Spleen (tissue), 11 donors: Measurements from ENCODE around the gene CD9. TPM values are rescaled to one million over a fixed set of nuclear protein-coding genes. Genes with fewer than 3 reads are reported as not detected.

Source experiments
- DNase-seq: peaks from one replicate; pipeline ENCODE4 v3.0.0-alpha.2; 2020
- H3K27ac ChIP-seq, 8 donors: fragments of 200-600 bp; sonication (generic) in 7 of 8; 1 replicate in 4 of 8; 2 replicates in 4 of 8; pipeline versions ENCODE4 v1.5.0 to v1.8.0; 2016 to 2021; ENCODE audit warnings: inconsistent platforms in 4 of 8, mild to moderate bottlenecking in 4 of 8, moderate library complexity in 1 of 8
- H3K27me3 ChIP-seq, 7 donors: fragments of 200-600 bp; sonication (generic) in 6 of 7; replicated peaks in 1 of 7; 1 replicate in 4 of 7; 2 replicates in 3 of 7; pipeline versions ENCODE4 v1.5.0 to v1.8.0; 2016 to 2021; ENCODE audit warnings: inconsistent platforms in 3 of 7, mild to moderate bottlenecking in 1 of 7
- H3K36me3 ChIP-seq, 6 donors: fragments of 200-600 bp; sonication (generic) in 5 of 6; 1 replicate in 4 of 6; 2 replicates in 2 of 6; pipeline versions ENCODE4 v1.5.0 to v1.8.0; 2016 to 2021; ENCODE audit warnings: inconsistent platforms in 2 of 6
- H3K4me1 ChIP-seq, 6 donors: fragments of 200-600 bp; sonication (generic) in 5 of 6; 1 replicate in 3 of 6; 2 replicates in 3 of 6; pipeline versions ENCODE4 v1.5.0 to v1.8.0; 2016 to 2021; ENCODE audit warnings: inconsistent platforms in 3 of 6
- H3K4me3 ChIP-seq, 8 donors: fragments of 200-600 bp; sonication (generic) in 7 of 8; 1 replicate in 4 of 8; 2 replicates in 4 of 8; pipeline versions ENCODE4 v1.5.0 to v1.8.0; 2016 to 2021; ENCODE audit warnings: inconsistent platforms in 4 of 8, mild to moderate bottlenecking in 4 of 8, moderate library complexity in 2 of 8
- H3K9me3 ChIP-seq, 8 donors: fragments of 200-600 bp; sonication (generic) in 7 of 8; 1 replicate in 4 of 8; 2 replicates in 4 of 8; pipeline versions ENCODE4 v1.5.0 to v1.8.0; 2016 to 2021; ENCODE audit warnings: inconsistent platforms in 4 of 8
- POLR2A ChIP-seq, 3 donors: fragments of 450-650 bp; IDR thresholded peaks; one replicate each; pipeline ENCODE4 v1.5.1; 2017; ENCODE audit warnings: antibody characterized with exemption in 3 of 3, mild to moderate bottlenecking in 1 of 3
- POLR2AphosphoS5 ChIP-seq, 3 donors: sonication (generic); formaldehyde crosslinking; IDR thresholded peaks; one replicate each; pipeline ENCODE4 v1.5.1; 2017; ENCODE audit warnings: antibody characterized with exemption in 3 of 3
- WGBS, 5 donors: extraction: QIAGEN DNeasy Blood & Tissue Kit in 3 of 5; methylation state at CpG; one replicate each; pipeline versions ENCODE4 v1.1.5 to v1.1.7; 2013 to 2018; 5-methylcytosine and 5-hydroxymethylcytosine counted together
- intact Hi-C: fragments of 100-400 bp; cut with DNase I; formaldehyde crosslinking; loops from one replicate; pipeline ENCODE4 v1.15.0; 2023; ENCODE audit warnings: low total_unique reads
- polyA plus RNA-seq, 3 donors: library from polyadenylated mRNA; stranded (reverse); fragments of 200-250 nt; gene quantifications; one replicate each; pipeline ENCODE4 v1.2.1, GENCODE V29; 2013
- total RNA-seq, 7 donors: library from RNA; depleted of rRNA in 3 of 7; stranded (reverse); fragments of >200 nt in 3 of 7; fragmentation: NEBNext Ultra II Directional in 4 of 7; extraction: Animal tissue kit (Norgen Biotek cat#: 25700) in 4 of 7; gene quantifications; one replicate each; pipeline versions ENCODE4 v1.1.0 to v1.2.1, GENCODE V29; 2016 to 2021
- TF ChIP-seq, protein P1 (sequence below), 11 experiments: fragments of 200-600 bp in 7 of 11; fragments of 450-650 bp in 4 of 11; sonication (generic) in 4 of 11; IDR thresholded peaks in 8 of 11; conservative IDR thresholded peaks in 3 of 11; 1 replicate in 7 of 11; 2 replicates in 4 of 11; pipeline versions ENCODE4 v1.4.0 to v1.8.0; 2016 to 2021; ENCODE audit warnings: antibody characterized with exemption in 11 of 11, inconsistent platforms in 4 of 11, mild to moderate bottlenecking in 1 of 11
- donor health status: healthy with polysubstance abuse.
- donor health status: DM: no; HTN: no; CAD: no; lungs with moderate emphysema.
- donor health status: DM: no; HTN: no; CAD: no.
- donor health status: Bipolar disorder and iron deficiency.
- donor health status: healthy.
- donor health status: DM: no; HTN: no; CAD: no.
- donor health status: DM: yes; HTN: yes; CAD: no.

The CD9 gene
- total and polyA plus RNA-seq, 10 donors: 16.2 to 113 (median 68.9) TPM

GRCh38 chr12:6230321-6231110, 30.3 kb downstream of the CD9 start:
- intact Hi-C loops: no loop called here

DNA sequence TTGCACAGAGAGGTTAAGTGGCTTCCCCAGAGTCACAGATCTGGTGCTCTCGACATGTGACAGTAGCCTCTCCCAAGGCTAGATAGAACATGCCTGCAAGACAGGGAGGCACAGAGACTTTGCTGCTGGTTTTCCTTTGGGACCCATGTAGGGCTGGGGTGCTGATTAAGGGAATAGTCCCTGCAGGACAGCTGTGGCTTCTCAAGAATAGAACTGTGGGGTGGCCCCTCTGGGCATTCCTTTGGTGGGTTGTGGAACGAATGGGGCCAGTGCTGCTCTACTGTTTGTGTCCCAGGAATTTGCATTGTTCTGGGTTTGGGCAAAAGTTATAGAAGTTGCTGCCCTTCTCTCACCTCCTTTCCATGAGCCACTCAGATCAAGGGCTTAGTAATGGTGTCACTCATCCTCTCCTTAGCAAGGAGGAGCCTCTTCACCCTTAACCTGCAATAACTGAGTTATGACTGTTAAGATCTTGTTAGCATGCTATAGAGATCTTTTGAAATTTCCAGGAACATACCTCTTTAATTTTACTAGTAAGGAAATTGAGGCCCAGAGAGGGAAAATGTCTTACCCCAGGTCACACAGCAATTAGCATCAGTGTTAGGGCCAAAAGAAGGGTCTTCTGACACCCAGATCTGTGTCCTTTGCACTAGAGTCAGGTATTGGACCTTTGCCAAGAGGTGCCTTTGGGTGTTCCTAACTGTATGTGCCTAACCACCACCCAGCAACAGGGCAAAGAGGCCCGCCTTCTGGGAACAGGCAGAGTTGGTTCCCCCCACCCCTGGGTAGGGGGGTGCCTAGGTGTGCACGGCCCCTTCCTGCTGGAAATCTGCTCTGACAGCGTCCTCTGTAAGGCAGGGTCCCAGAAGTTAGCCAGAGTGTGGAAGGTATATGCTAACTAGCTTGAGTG, 31.4 kb downstream of the CD9 start:
- Histone ChIP-seq H3K36me3 (peaks cover 0 to 66% (median 0%) of the 10 kb centered on the region in 6 donors), H3K4me1 (peaks cover 0 to 82% (median 46%) of the 10 kb centered on the region in 6 donors), H3K9me3 (no peaks in the 10 kb centered on the region), H3K27ac (peak overlapping the region in 6 of 8 donors; percentile 7 to 85 (median 68)), H3K27me3 (no peaks in the 10 kb centered on the region), H3K4me3 (no peak overlapping the region)
- no peak for TF ChIP-seq POLR2A (IDR thresholded peaks at IDR 0.05)
- TF ChIP-seq POLR2AphosphoS5 (IDR thresholded peaks at IDR 0.05): no peak
- TF ChIP-seq, protein P1, sequence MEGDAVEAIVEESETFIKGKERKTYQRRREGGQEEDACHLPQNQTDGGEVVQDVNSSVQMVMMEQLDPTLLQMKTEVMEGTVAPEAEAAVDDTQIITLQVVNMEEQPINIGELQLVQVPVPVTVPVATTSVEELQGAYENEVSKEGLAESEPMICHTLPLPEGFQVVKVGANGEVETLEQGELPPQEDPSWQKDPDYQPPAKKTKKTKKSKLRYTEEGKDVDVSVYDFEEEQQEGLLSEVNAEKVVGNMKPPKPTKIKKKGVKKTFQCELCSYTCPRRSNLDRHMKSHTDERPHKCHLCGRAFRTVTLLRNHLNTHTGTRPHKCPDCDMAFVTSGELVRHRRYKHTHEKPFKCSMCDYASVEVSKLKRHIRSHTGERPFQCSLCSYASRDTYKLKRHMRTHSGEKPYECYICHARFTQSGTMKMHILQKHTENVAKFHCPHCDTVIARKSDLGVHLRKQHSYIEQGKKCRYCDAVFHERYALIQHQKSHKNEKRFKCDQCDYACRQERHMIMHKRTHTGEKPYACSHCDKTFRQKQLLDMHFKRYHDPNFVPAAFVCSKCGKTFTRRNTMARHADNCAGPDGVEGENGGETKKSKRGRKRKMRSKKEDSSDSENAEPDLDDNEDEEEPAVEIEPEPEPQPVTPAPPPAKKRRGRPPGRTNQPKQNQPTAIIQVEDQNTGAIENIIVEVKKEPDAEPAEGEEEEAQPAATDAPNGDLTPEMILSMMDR (IDR thresholded peaks at IDR 0.05 in 8 of 11, conservative IDR thresholded peaks at IDR 0.05 in 3 of 11): no peak
- intact Hi-C loops: no loop called here
- DNase-seq: no peak
- WGBS, 5 donors: 76 to 90% (median 78%) methylated on average over 5 of the region's 5 CpGs

More at GRCh38 chr12:6230321-6231110, 30.3 kb downstream of the CD9 start:
- Histone ChIP-seq H3K27ac (peak overlapping the region in 7 of 8 donors; percentile 51 to 85 (median 55)), H3K9me3 (no peaks in the 10 kb centered on the region), H3K36me3 (peaks cover 0 to 67% (median 0%) of the 10 kb centered on the region in 6 donors), H3K4me1 (peaks cover 0 to 85% (median 42%) of the 10 kb centered on the region in 6 donors), H3K4me3 (peak overlapping the region in 1 of 8 donors; percentile 17), H3K27me3 (no peaks in the 10 kb centered on the region)
- peak; percentile 93 for DNase-seq
- TF ChIP-seq POLR2AphosphoS5 (IDR thresholded peaks at IDR 0.05) (peak; percentile 54 to 83 (median 67)), POLR2A (IDR thresholded peaks at IDR 0.05) (no peak)
- TF ChIP-seq, protein P1 (IDR thresholded peaks at IDR 0.05 in 8 of 11, conservative IDR thresholded peaks at IDR 0.05 in 3 of 11): no peak
- WGBS, 5 donors: 33 to 66% (median 57%) methylated on average over 15 to 16 of the region's 16 CpGs

- no peak for DNase-seq
- H3K4me1 ChIP-seq: peaks cover 0 to 79% (median 42%) of the 10 kb centered on the region in 6 donors
- intact Hi-C loops: no loop called here
- H3K36me3 ChIP-seq: peaks cover 0 to 62% (median 0%) of the 10 kb centered on the region in 6 donors
- no peak overlapping the region for H3K4me3 ChIP-seq
- H3K27me3 ChIP-seq: no peaks in the 10 kb centered on the region
- WGBS, 5 donors: 76 to 88% (median 84%) methylated on average over 15 of the region's 15 CpGs
- TF ChIP-seq, protein P1 (IDR thresholded peaks at IDR 0.05 in 8 of 11, conservative IDR thresholded peaks at IDR 0.05 in 3 of 11): no peak
- TF ChIP-seq POLR2A (IDR thresholded peaks at IDR 0.05): no peak
- no peak for TF ChIP-seq POLR2AphosphoS5 (IDR thresholded peaks at IDR 0.05)
- no peaks in the 10 kb centered on the region for H3K9me3 ChIP-seq
- peak overlapping the region in 6 of 8 donors; percentile 29 to 85 (median 67) for H3K27ac ChIP-seq
These were observed 33.1 kb downstream of the CD9 start for GRCh38 chr12:6233121-6233971.
